ENCODE data around the gene NCKIPSD.

NCKIPSD gene

DNA sequence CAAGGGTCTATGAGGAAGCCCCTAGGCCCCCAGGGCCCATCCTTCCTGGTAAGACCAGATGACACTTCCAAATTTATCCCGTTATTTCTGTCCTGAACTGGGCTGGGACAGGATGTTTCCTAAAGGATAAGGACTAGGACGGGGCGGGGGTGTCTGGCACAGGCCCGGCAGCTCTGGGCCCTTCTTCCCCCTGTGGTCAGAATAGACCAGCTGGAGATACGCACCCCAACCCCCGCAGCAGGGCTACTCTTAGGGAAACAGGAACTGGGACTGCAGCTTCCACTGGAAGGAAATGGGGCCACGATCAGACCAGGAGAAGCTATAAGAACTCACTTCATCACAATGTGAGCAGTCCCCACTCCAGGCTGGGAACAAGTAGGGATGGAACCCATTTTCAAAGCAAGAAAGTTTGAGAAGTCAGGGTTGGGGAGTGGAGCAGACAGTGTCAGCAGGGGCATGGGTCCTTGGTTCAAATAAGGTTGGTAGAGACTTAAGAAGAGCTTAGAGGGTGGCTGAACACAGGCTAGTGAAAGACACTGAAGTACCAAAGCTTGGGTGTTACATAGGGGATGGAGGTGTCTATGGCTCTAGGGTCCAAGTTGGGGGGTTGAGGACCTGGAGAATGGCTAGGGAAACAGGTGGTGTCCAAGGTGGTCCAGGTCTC, 1.1 kb downstream of the NCKIPSD start:
- ChIA-PET CTCF (interaction anchor here (0.7 to 1.2 kb wide), 3 partner anchors 14 to 220 kb away, joined by 4 to 5 read pairs (median 4); no protein-coding TSS in a partner anchor), POLR2A (ENCODE audit: low non-redundant PET) (no interaction called here)
- H3K27ac ChIP-seq, result peak overlapping the region; percentile 85
- TF ChIP-seq, protein P1, sequence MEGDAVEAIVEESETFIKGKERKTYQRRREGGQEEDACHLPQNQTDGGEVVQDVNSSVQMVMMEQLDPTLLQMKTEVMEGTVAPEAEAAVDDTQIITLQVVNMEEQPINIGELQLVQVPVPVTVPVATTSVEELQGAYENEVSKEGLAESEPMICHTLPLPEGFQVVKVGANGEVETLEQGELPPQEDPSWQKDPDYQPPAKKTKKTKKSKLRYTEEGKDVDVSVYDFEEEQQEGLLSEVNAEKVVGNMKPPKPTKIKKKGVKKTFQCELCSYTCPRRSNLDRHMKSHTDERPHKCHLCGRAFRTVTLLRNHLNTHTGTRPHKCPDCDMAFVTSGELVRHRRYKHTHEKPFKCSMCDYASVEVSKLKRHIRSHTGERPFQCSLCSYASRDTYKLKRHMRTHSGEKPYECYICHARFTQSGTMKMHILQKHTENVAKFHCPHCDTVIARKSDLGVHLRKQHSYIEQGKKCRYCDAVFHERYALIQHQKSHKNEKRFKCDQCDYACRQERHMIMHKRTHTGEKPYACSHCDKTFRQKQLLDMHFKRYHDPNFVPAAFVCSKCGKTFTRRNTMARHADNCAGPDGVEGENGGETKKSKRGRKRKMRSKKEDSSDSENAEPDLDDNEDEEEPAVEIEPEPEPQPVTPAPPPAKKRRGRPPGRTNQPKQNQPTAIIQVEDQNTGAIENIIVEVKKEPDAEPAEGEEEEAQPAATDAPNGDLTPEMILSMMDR (conservative IDR thresholded peaks at IDR 0.05; ENCODE audit: low read depth), result no peak
- no peak for DNase-seq (ENCODE audit: low spot score)

DNA sequence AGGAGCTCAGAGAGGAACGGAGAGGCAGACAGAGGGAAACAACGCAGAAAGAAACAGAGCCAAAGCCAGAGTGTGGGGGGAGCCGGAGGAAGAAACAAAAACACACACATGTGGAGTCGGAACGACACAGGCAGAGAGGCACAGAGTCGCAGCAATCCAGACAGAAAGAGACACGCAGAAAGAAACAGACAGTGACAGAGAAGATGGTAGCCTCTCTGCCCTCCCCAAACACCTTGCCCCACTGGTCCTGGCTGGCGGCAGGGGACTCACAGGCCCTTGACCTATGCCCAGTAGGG, 1.7 kb downstream of the NCKIPSD start:
- peak overlapping the region; percentile 85 for H3K27ac ChIP-seq
- TF ChIP-seq, protein P1 (conservative IDR thresholded peaks at IDR 0.05; ENCODE audit: low read depth), result no peak
- POLR2A ChIA-PET (ENCODE audit: low non-redundant PET), result no interaction called here
- CTCF ChIA-PET, result interaction anchor here (1.2 kb wide), 1 partner anchor 14 kb away, joined by 5 read pairs; no protein-coding TSS in a partner anchor
- no peak for DNase-seq (ENCODE audit: low spot score)

DNA sequence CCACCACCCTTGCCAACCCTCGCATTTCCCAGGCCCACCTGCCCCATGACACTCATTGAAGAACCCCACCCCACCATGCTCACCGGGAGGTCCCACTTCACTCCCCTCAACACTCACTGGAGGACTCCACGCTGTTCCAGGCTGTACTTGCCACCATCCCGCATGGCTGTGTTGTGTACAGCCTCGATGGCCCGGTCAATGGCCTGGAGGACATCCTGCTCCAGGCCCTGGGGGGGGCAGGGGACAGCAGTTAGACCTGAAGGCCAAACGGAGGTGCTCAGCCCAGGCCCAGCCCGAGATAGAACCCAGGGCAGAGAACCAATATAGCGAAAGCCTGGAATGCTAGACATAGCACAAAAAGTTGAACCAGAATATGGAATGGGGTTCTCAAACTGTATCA, 2.9 kb downstream of the NCKIPSD start:
- H3K27ac ChIP-seq, result peak overlapping the region; percentile 85
- ChIA-PET CTCF (interaction anchor here (0.6 kb wide), 1 partner anchor 184 kb away, joined by 4 read pairs; no protein-coding TSS in a partner anchor), POLR2A (ENCODE audit: low non-redundant PET) (no interaction called here)
- TF ChIP-seq, protein P1 (conservative IDR thresholded peaks at IDR 0.05; ENCODE audit: low read depth), result no peak
- no peak for DNase-seq (ENCODE audit: low spot score)

DNA sequence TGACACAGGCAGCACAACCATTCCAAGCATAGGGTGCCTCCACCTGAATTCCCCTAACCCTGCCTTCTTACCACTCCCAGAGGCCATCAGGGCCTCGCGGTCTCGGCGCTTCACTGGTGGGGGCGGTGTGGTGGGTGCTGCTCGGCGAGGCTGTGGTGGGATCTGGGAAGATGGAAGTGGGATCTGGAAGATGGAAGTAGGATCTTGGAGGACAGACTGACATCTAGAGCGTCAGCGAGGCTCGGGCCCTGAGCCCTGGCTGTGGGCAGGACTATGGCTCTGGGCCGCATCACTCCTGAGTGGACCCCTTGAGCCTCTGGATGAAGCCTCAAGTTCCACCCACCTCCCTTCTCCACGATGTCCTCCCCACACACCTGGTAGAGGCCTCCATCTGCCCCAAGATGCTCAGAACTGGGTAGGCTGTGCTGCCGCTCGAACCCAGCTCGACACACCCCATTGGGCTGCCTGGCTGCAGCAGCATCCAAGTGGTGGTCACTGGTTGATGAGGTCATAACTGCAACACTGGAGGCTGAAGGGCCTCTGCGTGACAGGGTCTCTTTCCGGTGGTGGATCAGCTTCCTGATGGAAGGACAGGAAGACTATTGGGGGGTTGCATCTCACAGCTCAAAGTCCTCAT, 3.6 kb downstream of the NCKIPSD start:
- CTCF ChIA-PET, result no interaction called here
- POLR2A ChIA-PET (ENCODE audit: low non-redundant PET), result no interaction called here
- TF ChIP-seq, protein P1 (conservative IDR thresholded peaks at IDR 0.05; ENCODE audit: low read depth), result no peak
- no peak for DNase-seq (ENCODE audit: low spot score)
- peak overlapping the region; percentile 85; the same call in 1 of the 2 replicates for H3K27ac ChIP-seq

DNA sequence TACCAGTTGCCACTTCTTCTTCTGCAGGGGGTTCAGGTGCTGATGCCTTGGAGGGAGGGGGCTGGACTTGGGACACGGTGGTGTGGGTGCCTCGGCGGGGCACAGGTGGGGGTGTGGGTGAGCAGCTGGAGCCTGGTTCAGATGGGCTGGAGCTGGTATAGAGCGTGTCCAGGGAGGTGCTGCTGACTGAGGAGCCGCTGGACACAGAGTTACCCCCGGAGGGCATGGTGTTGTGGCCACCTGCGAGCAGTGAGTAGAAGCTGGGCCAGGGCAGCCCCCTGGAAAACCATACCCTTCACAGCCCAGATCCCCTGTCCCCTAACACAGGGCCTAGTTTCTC, 4.2 kb downstream of the NCKIPSD start:
- H3K27ac ChIP-seq, result peak overlapping the region; percentile 10
- ChIA-PET POLR2A (ENCODE audit: low non-redundant PET) (no interaction called here), CTCF (no interaction called here)
- TF ChIP-seq, protein P1 (conservative IDR thresholded peaks at IDR 0.05; ENCODE audit: low read depth), result no peak
- no peak for DNase-seq (ENCODE audit: low spot score)

DNA sequence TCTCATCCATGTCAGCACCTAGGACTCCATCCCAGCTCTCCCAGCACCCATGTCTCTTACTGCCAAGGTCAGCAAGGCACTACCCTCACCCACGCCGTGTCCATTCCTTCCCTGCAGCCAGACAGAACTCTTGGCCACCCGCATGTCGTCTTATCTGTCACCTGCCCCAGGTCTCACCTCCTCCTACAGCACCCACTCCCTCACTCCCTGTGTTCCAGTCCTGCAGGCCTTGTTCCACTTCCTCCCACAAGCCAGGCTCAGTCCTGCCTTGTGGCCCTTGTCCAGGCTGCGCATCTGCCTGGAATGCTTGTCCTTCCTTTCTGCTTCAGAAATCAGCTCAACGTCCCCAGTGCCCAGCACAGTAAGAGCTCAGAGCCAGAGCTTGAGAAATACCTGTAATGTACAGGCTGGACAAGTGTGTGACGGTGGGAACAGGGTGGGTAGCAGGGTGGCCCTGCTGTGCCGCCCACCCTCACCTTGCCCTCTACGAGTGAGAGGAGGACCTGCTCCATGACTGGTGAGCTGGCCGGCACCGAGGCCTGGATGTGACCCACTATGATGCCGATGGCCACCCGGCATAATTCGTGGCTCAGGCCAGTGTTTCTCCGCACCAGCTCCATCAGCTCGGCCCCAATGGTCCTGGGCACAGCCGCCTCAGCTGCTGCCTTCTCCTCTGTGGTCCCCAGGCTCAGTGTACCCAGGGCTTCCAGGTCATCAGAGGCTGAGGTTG, 4.7 kb downstream of the NCKIPSD start:
- POLR2A ChIA-PET (ENCODE audit: low non-redundant PET), result interaction anchor here (0.5 kb wide), 1 partner anchor 239 kb away, joined by 7 read pairs; no protein-coding TSS in a partner anchor
- TF ChIP-seq, protein P1 (conservative IDR thresholded peaks at IDR 0.05; ENCODE audit: low read depth), result no peak

More for the DNA sequence above, 4.7 kb downstream of the NCKIPSD start:
- peak overlapping the region; percentile 13 for H3K27ac ChIP-seq
- CTCF ChIA-PET, result no interaction called here
- DNase-seq (ENCODE audit: low spot score), result no peak
